ENCODE results near the gene USP33. TPM values are rescaled to one million over a fixed set of nuclear protein-coding genes. Genes with fewer than 3 reads are reported as not detected.
A peak's percentile ranks its signal among the peaks of the same experiment; 100 is the strongest.

The USP33 gene
- total and polyA plus RNA-seq, 2 of the 13 experiments (the other 11 are each of a cell fraction or from before 2014, with no cell fraction given): 32.0 to 49.1 TPM

DNA sequence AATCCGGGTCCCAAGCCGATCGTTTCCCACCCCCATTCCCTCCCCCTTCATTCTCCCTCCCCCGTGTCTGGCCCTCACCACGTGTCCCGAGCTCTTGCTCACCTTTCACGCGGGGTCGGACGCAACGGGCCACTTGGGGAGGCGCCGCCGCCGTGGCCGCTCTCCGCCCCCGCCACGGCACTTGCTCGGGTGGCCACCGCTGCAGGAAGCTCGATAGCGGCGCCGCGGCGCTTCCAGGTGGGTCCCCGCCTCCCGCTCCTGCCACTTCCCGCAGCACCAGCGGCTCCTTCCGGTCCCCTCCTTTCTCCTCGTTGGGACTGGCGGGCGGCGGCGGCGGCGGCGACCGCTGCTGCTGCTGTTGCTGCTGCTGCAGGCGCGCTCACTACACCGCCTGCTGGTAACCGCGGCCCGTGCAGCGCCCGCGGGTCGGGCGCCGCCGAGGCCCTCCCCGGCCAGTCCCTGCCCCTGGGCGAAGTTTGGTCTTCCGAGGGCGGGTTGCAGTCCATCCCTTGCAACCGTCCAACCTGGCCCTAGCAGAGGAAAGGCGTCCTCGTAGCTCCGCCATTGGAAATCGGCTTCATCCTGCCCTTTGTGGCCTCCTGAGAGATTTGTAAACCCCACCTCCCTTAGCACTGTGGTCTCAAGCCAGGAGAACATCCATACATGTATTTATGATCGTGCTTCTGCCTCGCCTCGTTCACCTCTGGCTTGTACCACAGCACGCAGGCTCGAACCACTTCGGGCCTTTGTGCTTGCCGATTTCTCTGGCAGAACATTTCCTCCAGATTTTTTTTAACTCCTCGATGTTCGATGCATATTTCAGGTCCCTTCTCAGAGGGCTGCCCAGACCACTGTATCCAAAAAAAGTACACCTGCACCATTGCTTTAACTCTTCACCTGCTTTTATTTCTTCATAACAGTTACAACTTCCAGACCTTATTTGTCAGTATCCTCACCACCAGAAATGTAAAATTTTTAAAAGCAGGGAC is 76.2 kb downstream of the USP33 start (continued):
- TF ChIP-seq, protein P1, sequence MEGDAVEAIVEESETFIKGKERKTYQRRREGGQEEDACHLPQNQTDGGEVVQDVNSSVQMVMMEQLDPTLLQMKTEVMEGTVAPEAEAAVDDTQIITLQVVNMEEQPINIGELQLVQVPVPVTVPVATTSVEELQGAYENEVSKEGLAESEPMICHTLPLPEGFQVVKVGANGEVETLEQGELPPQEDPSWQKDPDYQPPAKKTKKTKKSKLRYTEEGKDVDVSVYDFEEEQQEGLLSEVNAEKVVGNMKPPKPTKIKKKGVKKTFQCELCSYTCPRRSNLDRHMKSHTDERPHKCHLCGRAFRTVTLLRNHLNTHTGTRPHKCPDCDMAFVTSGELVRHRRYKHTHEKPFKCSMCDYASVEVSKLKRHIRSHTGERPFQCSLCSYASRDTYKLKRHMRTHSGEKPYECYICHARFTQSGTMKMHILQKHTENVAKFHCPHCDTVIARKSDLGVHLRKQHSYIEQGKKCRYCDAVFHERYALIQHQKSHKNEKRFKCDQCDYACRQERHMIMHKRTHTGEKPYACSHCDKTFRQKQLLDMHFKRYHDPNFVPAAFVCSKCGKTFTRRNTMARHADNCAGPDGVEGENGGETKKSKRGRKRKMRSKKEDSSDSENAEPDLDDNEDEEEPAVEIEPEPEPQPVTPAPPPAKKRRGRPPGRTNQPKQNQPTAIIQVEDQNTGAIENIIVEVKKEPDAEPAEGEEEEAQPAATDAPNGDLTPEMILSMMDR (CRISPR knock-in tag; IDR thresholded peaks at IDR 0.05): peak; percentile 89
- TF ChIP-seq TCF7L2 (IDR thresholded peaks at IDR 0.05; ENCODE audit: low read depth, low read length) (no peak), SIN3B (IDR thresholded peaks at IDR 0.05; ENCODE audit: low read length) (no peak), HNRNPLL (IDR thresholded peaks at IDR 0.05; ENCODE audit: low read depth, low read length, poor library complexity, severe bottlenecking) (peak; percentile 79), RFX5 (IDR thresholded peaks at IDR 0.05; ENCODE audit: low read depth, low read length) (no peak), ZNF331 (CRISPR knock-in tag; IDR thresholded peaks at IDR 0.05) (no peak; the same call in 1 of the 2 replicates), ZNF121 (CRISPR knock-in tag; IDR thresholded peaks at IDR 0.05) (no peak), CENPT (CRISPR knock-in tag; IDR thresholded peaks at IDR 0.05; ENCODE audit: low read depth) (no peak), KMT2A (CRISPR knock-in tag; IDR thresholded peaks at IDR 0.05) (peak; percentile 70; the same call in 1 of the 2 replicates), ZNF577 (CRISPR knock-in tag; IDR thresholded peaks at IDR 0.05; ENCODE audit: borderline replicate concordance, low read depth) (no peak), CREM (IDR thresholded peaks at IDR 0.05) (no peak), CREM (CRISPR knock-in tag; IDR thresholded peaks at IDR 0.05) (no peak), ZNF614 (CRISPR knock-in tag; IDR thresholded peaks at IDR 0.05; ENCODE audit: borderline replicate concordance) (no peak), ZNF12 (CRISPR knock-in tag; IDR thresholded peaks at IDR 0.05) (no peak), CSRNP1 (CRISPR knock-in tag; IDR thresholded peaks at IDR 0.05) (0 out of 2 replicates have a peak, but pooled peaks have one; percentile 36), DR1 (CRISPR knock-in tag; IDR thresholded peaks at IDR 0.05) (no peak), PLRG1 (conservative IDR thresholded peaks at IDR 0.05) (no peak), SOX5 (CRISPR knock-in tag; IDR thresholded peaks at IDR 0.05; ENCODE audit: borderline replicate concordance) (peak; percentile 41; the same call in 1 of the 2 replicates), KDM1A (CRISPR knock-in tag; IDR thresholded peaks at IDR 0.05) (0 out of 2 replicates have a peak, but pooled peaks have one; percentile 29), ZNF124 (CRISPR knock-in tag; IDR thresholded peaks at IDR 0.05) (no peak), ZNF724P (CRISPR knock-in tag; IDR thresholded peaks at IDR 0.05; ENCODE audit: borderline replicate concordance) (0 out of 2 replicates have a peak, but pooled peaks have one; percentile 73), ZNF446 (CRISPR knock-in tag; IDR thresholded peaks at IDR 0.05) (no peak), ZNF883 (CRISPR knock-in tag; IDR thresholded peaks at IDR 0.05; ENCODE audit: not compliant biosample characterization) (no peak), JUN (CRISPR knock-in tag; IDR thresholded peaks at IDR 0.05) (no peak; the same call in 1 of the 2 replicates)
- TF ChIP-seq, protein P2, sequence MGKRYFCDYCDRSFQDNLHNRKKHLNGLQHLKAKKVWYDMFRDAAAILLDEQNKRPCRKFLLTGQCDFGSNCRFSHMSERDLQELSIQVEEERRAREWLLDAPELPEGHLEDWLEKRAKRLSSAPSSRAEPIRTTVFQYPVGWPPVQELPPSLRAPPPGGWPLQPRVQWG (CRISPR knock-in tag; IDR thresholded peaks at IDR 0.05; ENCODE audit: borderline replicate concordance, low read depth): no peak
